ENCODE measurements around the gene MAPKAPK5. TPM values are rescaled to one million over a fixed set of nuclear protein-coding genes. Genes with fewer than 3 reads are reported as not detected.

MAPKAPK5 gene
- total and polyA plus RNA-seq, 3 experiments from 2014 or later, result 47.6 to 72.1 (median 69.8) TPM

- peaks cover 1 to 58% (median 3%) of the 10 kb centered on the region in 3 donors for H3K36me3 Mint-ChIP-seq
- CTCF ChIA-PET, result no interaction called here
Measured at GRCh38 chr12:111901182-111901581, 59.2 kb downstream of the MAPKAPK5 start.

DNA sequence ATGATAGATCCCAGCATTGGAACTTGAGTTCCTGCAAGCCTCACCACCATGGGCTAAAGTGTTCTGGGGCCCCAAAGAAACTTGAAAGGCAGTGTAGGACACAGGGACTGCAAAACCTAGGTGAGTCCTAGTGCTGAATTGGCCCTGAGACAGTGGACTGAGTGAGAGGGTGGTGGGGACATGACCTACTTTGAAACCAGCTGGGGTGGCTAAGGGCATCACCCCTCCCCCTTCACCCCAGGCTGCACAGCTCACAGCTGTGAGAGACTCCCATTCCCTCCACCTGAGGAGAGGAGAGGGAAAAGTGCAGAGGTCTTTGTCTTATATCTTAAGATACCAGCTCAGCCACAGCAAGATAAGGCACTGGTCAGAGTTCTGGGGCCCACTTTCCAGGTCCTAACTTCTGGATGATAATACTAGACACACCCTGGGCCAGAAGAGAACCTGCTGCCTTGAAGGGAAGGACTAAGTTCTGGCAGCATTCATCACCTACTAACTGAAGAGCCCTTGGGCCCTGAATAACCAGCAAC lies 62.5 kb downstream of the MAPKAPK5 start:
- POLR2A ChIA-PET, result no interaction called here
- H3K9me3 ChIP-seq (ENCODE audit: low read length), result no peaks in the 10 kb centered on the region
- H3K4me1 ChIP-seq (ENCODE audit: insufficient read depth, low read length), result no peaks in the 10 kb centered on the region
- H3K27me3 ChIP-seq (ENCODE audit: insufficient read depth, low read length, poor library complexity, severe bottlenecking), result no peaks in the 10 kb centered on the region
- H3K4me3 ChIP-seq (ENCODE audit: low read length), result no peak overlapping the region
- Mint-ChIP-seq H3K4me3 (no peak overlapping the region), H3K36me3 (peaks cover 7 to 56% (median 19%) of the 10 kb centered on the region in 3 donors), H3K4me1 (peaks cover 0 to 2% (median 0%) of the 10 kb centered on the region in 3 donors), H3K27me3 (peaks cover 0 to 1% of the 10 kb centered on the region in 2 donors), H3K9me3 (peaks cover 0 to 9% (median 6%) of the 10 kb centered on the region in 5 donors), H3K27ac (peak overlapping the region in 2 of 8 donors; percentile 47 to 73)
- no peak overlapping the region for H3K27ac ChIP-seq (ENCODE audit: low read depth, low read length)
- H3K36me3 ChIP-seq (ENCODE audit: insufficient read depth, low read length), result no peaks in the 10 kb centered on the region
- CTCF ChIA-PET, result interaction anchor here (1.1 kb wide), 2 partner anchors 9 to 109 kb away, joined by 3 read pairs; partner anchors contain the start of gene ERP29
- DNase-seq, result no peak

More at GRCh38 chr12:111901182-111901581, 59.2 kb downstream of the MAPKAPK5 start:
- Mint-ChIP-seq H3K4me3 (no peak overlapping the region), H3K27ac (peak overlapping the region in 2 of 8 donors; percentile 54 to 62), H3K27me3 (peaks cover 0 to 2% of the 10 kb centered on the region in 2 donors), H3K9me3 (peaks cover 0 to 5% (median 0%) of the 10 kb centered on the region in 5 donors), H3K4me1 (peaks cover 0 to 3% (median 2%) of the 10 kb centered on the region in 3 donors)
- Histone ChIP-seq H3K36me3 (ENCODE audit: insufficient read depth, low read length) (no peaks in the 10 kb centered on the region), H3K27me3 (ENCODE audit: insufficient read depth, low read length, poor library complexity, severe bottlenecking) (no peaks in the 10 kb centered on the region), H3K9me3 (ENCODE audit: low read length) (no peaks in the 10 kb centered on the region), H3K4me1 (ENCODE audit: insufficient read depth, low read length) (no peaks in the 10 kb centered on the region), H3K27ac (ENCODE audit: low read depth, low read length) (no peak overlapping the region), H3K4me3 (ENCODE audit: low read length) (no peak overlapping the region)
- DNase-seq, result no peak
- POLR2A ChIA-PET, result no interaction called here

GRCh38 chr12:111905502-111905901 lies 63.5 kb downstream of the MAPKAPK5 start:
- no peak overlapping the region for H3K4me3 ChIP-seq (ENCODE audit: low read length)
- DNase-seq, result no peak
- no peaks in the 10 kb centered on the region for H3K36me3 ChIP-seq (ENCODE audit: insufficient read depth, low read length)
- POLR2A ChIA-PET, result no interaction called here
- H3K9me3 ChIP-seq (ENCODE audit: low read length), result no peaks in the 10 kb centered on the region
- no peaks in the 10 kb centered on the region for H3K27me3 ChIP-seq (ENCODE audit: insufficient read depth, low read length, poor library complexity, severe bottlenecking)
- CTCF ChIA-PET, result no interaction called here
- peaks cover 7 to 53% (median 20%) of the 10 kb centered on the region in 3 donors for H3K36me3 Mint-ChIP-seq
- peaks cover 0 to 2% (median 0%) of the 10 kb centered on the region in 3 donors for H3K4me1 Mint-ChIP-seq
- H3K27me3 Mint-ChIP-seq, result peaks cover 0 to 1% of the 10 kb centered on the region in 2 donors
- no peak overlapping the region for H3K4me3 Mint-ChIP-seq
- H3K9me3 Mint-ChIP-seq, result peaks cover 0 to 9% (median 6%) of the 10 kb centered on the region in 5 donors
- H3K4me1 ChIP-seq (ENCODE audit: insufficient read depth, low read length), result no peaks in the 10 kb centered on the region
- H3K27ac ChIP-seq (ENCODE audit: low read depth, low read length), result no peak overlapping the region
- no peak overlapping the region for H3K27ac Mint-ChIP-seq

DNA sequence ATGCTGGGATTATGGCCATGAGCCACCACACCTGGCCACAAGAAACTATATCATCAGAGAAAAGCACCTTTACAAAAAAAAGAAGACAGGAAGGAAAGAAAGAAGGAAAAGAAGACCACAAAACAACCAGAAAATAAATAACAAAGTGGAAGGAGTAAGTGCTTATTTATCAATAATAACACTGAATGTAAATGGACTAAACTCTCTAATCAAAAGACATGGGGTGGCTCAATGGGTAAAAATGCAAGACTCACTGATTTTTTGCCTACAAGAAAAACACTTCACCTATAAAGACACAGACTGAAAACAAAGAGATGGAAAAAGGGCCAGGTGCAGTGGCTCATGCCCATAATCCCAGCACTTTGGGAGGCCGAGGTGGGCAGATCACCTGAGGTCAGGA lies 65.7 kb downstream of the MAPKAPK5 start:
- Histone ChIP-seq H3K4me3 (ENCODE audit: low read length) (no peak overlapping the region), H3K4me1 (ENCODE audit: insufficient read depth, low read length) (no peaks in the 10 kb centered on the region), H3K36me3 (ENCODE audit: insufficient read depth, low read length) (no peaks in the 10 kb centered on the region), H3K27ac (ENCODE audit: low read depth, low read length) (no peak overlapping the region), H3K27me3 (ENCODE audit: insufficient read depth, low read length, poor library complexity, severe bottlenecking) (no peaks in the 10 kb centered on the region), H3K9me3 (ENCODE audit: low read length) (no peaks in the 10 kb centered on the region)
- H3K27ac Mint-ChIP-seq, result no peak overlapping the region
- CTCF ChIA-PET, result no interaction called here
- H3K9me3 Mint-ChIP-seq, result peaks cover 0 to 9% (median 6%) of the 10 kb centered on the region in 5 donors
- peaks cover 0 to 1% of the 10 kb centered on the region in 2 donors for H3K27me3 Mint-ChIP-seq
- no peak overlapping the region for H3K4me3 Mint-ChIP-seq
- DNase-seq, result no peak
- peaks cover 7 to 51% (median 25%) of the 10 kb centered on the region in 3 donors for H3K36me3 Mint-ChIP-seq
- no peaks in the 10 kb centered on the region for H3K4me1 Mint-ChIP-seq
- POLR2A ChIA-PET, result no interaction called here

- H3K27ac Mint-ChIP-seq, result peak overlapping the region in 1 of 8 donors; percentile 70
- no peaks in the 10 kb centered on the region for H3K27me3 ChIP-seq (ENCODE audit: insufficient read depth, low read length, poor library complexity, severe bottlenecking)
- no peaks in the 10 kb centered on the region for H3K4me1 ChIP-seq (ENCODE audit: insufficient read depth, low read length)
- H3K27ac ChIP-seq (ENCODE audit: low read depth, low read length), result no peak overlapping the region
- H3K9me3 ChIP-seq (ENCODE audit: low read length), result no peaks in the 10 kb centered on the region
- H3K4me1 Mint-ChIP-seq, result no peaks in the 10 kb centered on the region
- H3K36me3 Mint-ChIP-seq, result peaks cover 0 to 32% (median 5%) of the 10 kb centered on the region in 3 donors
- CTCF ChIA-PET, result interaction anchor here (1.0 kb wide), 1 partner anchor 10 kb away, joined by 3 read pairs; no protein-coding TSS in a partner anchor
- no peaks in the 10 kb centered on the region for H3K27me3 Mint-ChIP-seq
- no peak overlapping the region for H3K4me3 ChIP-seq (ENCODE audit: low read length)
- H3K9me3 Mint-ChIP-seq, result no peaks in the 10 kb centered on the region
- POLR2A ChIA-PET, result no interaction called here
- no peak overlapping the region for H3K4me3 Mint-ChIP-seq
- no peak for DNase-seq
- no peaks in the 10 kb centered on the region for H3K36me3 ChIP-seq (ENCODE audit: insufficient read depth, low read length)
Measured at GRCh38 chr12:111925171-111925570, 83.1 kb downstream of the MAPKAPK5 start.

DNA sequence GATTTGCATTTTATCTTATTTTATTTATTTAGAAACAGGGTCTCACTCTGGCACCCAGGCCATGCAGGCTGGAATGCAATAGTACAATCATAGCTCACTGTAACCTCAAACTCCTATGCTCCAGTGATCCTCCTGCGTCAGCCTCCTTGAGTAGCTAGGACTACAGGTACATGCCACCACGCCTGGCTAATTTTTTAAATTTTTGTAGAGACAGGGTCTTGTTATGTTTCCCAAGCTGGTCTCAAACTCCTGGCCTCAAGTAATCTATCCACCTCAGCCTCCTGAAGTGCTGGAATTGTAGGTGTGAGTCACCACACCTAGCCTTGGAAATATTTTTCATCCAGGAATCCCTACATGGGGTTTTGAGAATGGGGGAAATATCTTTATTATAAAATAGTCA lies 84.6 kb downstream of the MAPKAPK5 start:
- ChIA-PET POLR2A (no interaction called here), CTCF (no interaction called here)
- Histone ChIP-seq H3K9me3 (ENCODE audit: low read length) (no peaks in the 10 kb centered on the region), H3K36me3 (ENCODE audit: insufficient read depth, low read length) (peaks cover 4% of the 10 kb centered on the region), H3K27me3 (ENCODE audit: insufficient read depth, low read length, poor library complexity, severe bottlenecking) (no peaks in the 10 kb centered on the region), H3K4me3 (ENCODE audit: low read length) (no peak overlapping the region), H3K27ac (ENCODE audit: low read depth, low read length) (no peak overlapping the region), H3K4me1 (ENCODE audit: insufficient read depth, low read length) (no peaks in the 10 kb centered on the region)
- Mint-ChIP-seq H3K27me3 (no peaks in the 10 kb centered on the region), H3K4me3 (no peak overlapping the region), H3K36me3 (peaks cover 0 to 43% (median 6%) of the 10 kb centered on the region in 3 donors), H3K4me1 (no peaks in the 10 kb centered on the region), H3K27ac (no peak overlapping the region), H3K9me3 (no peaks in the 10 kb centered on the region)
- DNase-seq, result no peak

DNA sequence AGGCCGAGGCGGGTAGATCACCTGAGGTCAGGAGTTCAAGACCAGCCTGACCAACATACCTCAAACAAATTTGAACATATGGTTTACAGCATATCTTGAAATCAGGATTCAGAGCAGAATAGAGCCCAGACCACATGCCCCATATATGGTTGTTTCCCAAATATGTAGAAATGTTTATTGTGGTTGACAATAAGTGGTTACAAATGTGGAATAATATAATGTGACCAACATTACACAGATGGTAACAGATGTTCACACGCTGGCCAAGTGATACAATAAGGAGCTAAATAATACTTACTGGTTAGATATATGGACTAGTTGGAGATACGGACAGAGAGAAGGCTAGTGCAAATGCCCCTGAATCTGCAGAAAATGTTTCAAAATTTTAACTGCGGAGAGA lies 85.3 kb downstream of the MAPKAPK5 start:
- Mint-ChIP-seq H3K9me3 (no peaks in the 10 kb centered on the region), H3K36me3 (peaks cover 0 to 48% (median 10%) of the 10 kb centered on the region in 3 donors), H3K4me3 (no peak overlapping the region), H3K4me1 (no peaks in the 10 kb centered on the region), H3K27me3 (no peaks in the 10 kb centered on the region), H3K27ac (peak overlapping the region in 3 of 8 donors; percentile 3 to 18 (median 16))
- Histone ChIP-seq H3K27me3 (ENCODE audit: insufficient read depth, low read length, poor library complexity, severe bottlenecking) (no peaks in the 10 kb centered on the region), H3K4me1 (ENCODE audit: insufficient read depth, low read length) (no peaks in the 10 kb centered on the region), H3K27ac (ENCODE audit: low read depth, low read length) (no peak overlapping the region), H3K36me3 (ENCODE audit: insufficient read depth, low read length) (peaks cover 5% of the 10 kb centered on the region), H3K4me3 (ENCODE audit: low read length) (no peak overlapping the region), H3K9me3 (ENCODE audit: low read length) (no peaks in the 10 kb centered on the region)
- ChIA-PET CTCF (interaction anchor here (1.0 kb wide), 1 partner anchor 117 kb away, joined by 5 read pairs; no protein-coding TSS in a partner anchor), POLR2A (no interaction called here)
- DNase-seq, result no peak

GRCh38 chr12:111932241-111932640 lies 90.2 kb downstream of the MAPKAPK5 start:
- Mint-ChIP-seq H3K9me3 (no peaks in the 10 kb centered on the region), H3K27ac (peak overlapping the region in 1 of 8 donors; percentile 36), H3K36me3 (peaks cover 5 to 72% (median 26%) of the 10 kb centered on the region in 3 donors), H3K27me3 (no peaks in the 10 kb centered on the region), H3K4me1 (no peaks in the 10 kb centered on the region), H3K4me3 (no peak overlapping the region)
- H3K27ac ChIP-seq (ENCODE audit: low read depth, low read length), result no peak overlapping the region
- POLR2A ChIA-PET, result no interaction called here
- no peaks in the 10 kb centered on the region for H3K27me3 ChIP-seq (ENCODE audit: insufficient read depth, low read length, poor library complexity, severe bottlenecking)
- no peak for DNase-seq
- CTCF ChIA-PET, result no interaction called here
- no peaks in the 10 kb centered on the region for H3K9me3 ChIP-seq (ENCODE audit: low read length)
- H3K4me1 ChIP-seq (ENCODE audit: insufficient read depth, low read length), result no peaks in the 10 kb centered on the region
- H3K36me3 ChIP-seq (ENCODE audit: insufficient read depth, low read length), result peaks cover 9% of the 10 kb centered on the region
- H3K4me3 ChIP-seq (ENCODE audit: low read length), result no peak overlapping the region

Data from CD8-positive, alpha-beta memory T cell (primary cell).